ENCODE data around the gene CYP3A5. TPM values are rescaled to one million over a fixed set of nuclear protein-coding genes. Genes with fewer than 3 reads are reported as not detected.

The CYP3A5 gene
- total RNA-seq, 1 experiment from 2014 or later, result not detected

- Histone ChIP-seq H3K9ac (ENCODE audit: extremely low read depth, insufficient read length, low read length) (no peak overlapping the region), H2BK20ac (ENCODE audit: low read depth, low read length, poor library complexity, severe bottlenecking) (no peak overlapping the region), H3K23ac (ENCODE audit: insufficient read length, low read depth, low read length) (no peak overlapping the region), H3K27ac (ENCODE audit: insufficient read length, low read depth, low read length) (no peak overlapping the region), H3K18ac (ENCODE audit: insufficient read length, low read depth, low read length) (no peak overlapping the region), H2AFZ (ENCODE audit: low read length) (no peak overlapping the region), H3T11ph (ENCODE audit: low read length) (no peak overlapping the region), H2BK15ac (ENCODE audit: low read depth, low read length) (no peak overlapping the region), H3K4me1 (ENCODE audit: insufficient read depth, low read length) (no peaks in the 10 kb centered on the region), H3K4me2 (ENCODE audit: insufficient read depth, insufficient read length, low read length) (no peak overlapping the region), H3K9me3 (ENCODE audit: control insufficient read depth, low read depth, low read length) (no peaks in the 10 kb centered on the region), H4K91ac (ENCODE audit: insufficient read length, low read depth, low read length) (no peak overlapping the region), H3K56ac (ENCODE audit: insufficient read length, low read depth, low read length) (no peak overlapping the region), H2BK5ac (ENCODE audit: insufficient read length, low read length) (no peak overlapping the region), H4K20me1 (ENCODE audit: control insufficient read depth, insufficient read depth, insufficient read length) (no peaks in the 10 kb centered on the region), H3K23me2 (ENCODE audit: insufficient read length, low read depth, low read length, poor library complexity, severe bottlenecking) (no peaks in the 10 kb centered on the region), H3K4ac (ENCODE audit: low read depth, low read length) (no peak overlapping the region), H4K5ac (ENCODE audit: insufficient read length, low read depth, low read length) (no peak overlapping the region), H3K79me1 (ENCODE audit: insufficient read depth, low read depth, low read length, poor library complexity, severe bottlenecking) (no peaks in the 10 kb centered on the region), H2BK12ac (ENCODE audit: insufficient read length, low read depth, low read length) (no peak overlapping the region), H2AK5ac (ENCODE audit: insufficient read length, low read length) (no peak overlapping the region), H2BK120ac (ENCODE audit: low read depth, low read length, poor library complexity, severe bottlenecking) (no peak overlapping the region), H3K27me3 (ENCODE audit: insufficient read depth, low read length) (no peaks in the 10 kb centered on the region), H3K14ac (ENCODE audit: insufficient read depth, low read length) (no peak overlapping the region), H3K79me2 (ENCODE audit: insufficient read depth, low read length) (no peaks in the 10 kb centered on the region), H4K8ac (replicated peaks; ENCODE audit: insufficient read length, low read depth, low read length) (no peak overlapping the region)
- H3K27me3 Mint-ChIP-seq (ENCODE audit: low read depth), result no peaks in the 10 kb centered on the region
- H3K4me1 Mint-ChIP-seq, result no peaks in the 10 kb centered on the region
- peaks cover 9 to 15% (median 15%) of the 10 kb centered on the region in 3 experiments for H3K36me3 Mint-ChIP-seq (ENCODE audit: insufficient read depth in 1 of 3, low read depth in 3 of 3)
- no peak overlapping the region for H3K27ac Mint-ChIP-seq
- no peak for DNase-seq
- TF ChIP-seq CTCF (conservative IDR thresholded peaks at IDR 0.05), result no peak
- H3K4me3 Mint-ChIP-seq, result no peak overlapping the region
- WGBS (ENCODE audit: extremely low coverage, insufficient read length, low lambda C conversion rate), result no CpG with 5 or more reads among the region's 1 CpG
- peaks cover 3 to 9% of the 10 kb centered on the region in 2 experiments; a peak in 3 of 5 replicates for H3K9me3 Mint-ChIP-seq
These were observed 34.2 kb downstream of the CYP3A5 start for GRCh38 chr7:99645590-99645989.
